SK-N-SH treated with all-trans-retinoic acid at 6 μM for 48 hours (cell line): ENCODE data around the gene MAPK8IP3.

Source experiments
- RARB ChIP-seq: fragments of 250-450 bp; sonication (Bioruptor Pico); IDR thresholded peaks from 2 replicates; pipeline ENCODE4 v1.8.0; 2021; ENCODE audit warnings: mild to moderate bottlenecking, moderate library complexity
- TCF4 ChIP-seq: fragments of 250-450 bp; sonication (Bioruptor Pico); IDR thresholded peaks from 2 replicates; pipeline ENCODE4 v1.8.0; 2021; ENCODE audit warnings: mild to moderate bottlenecking, moderate library complexity, borderline replicate concordance
- ZFP30 ChIP-seq: fragments of 450-650 bp; formaldehyde crosslinking; IDR thresholded peaks from 2 replicates; pipeline ENCODE4 v1.5.0; 2022; ENCODE audit warnings: mild to moderate bottlenecking, moderate library complexity

- TF ChIP-seq ZFP30 (no peak), TCF4 (CRISPR knock-in tag) (no peak), RARB (CRISPR knock-in tag) (no peak)
These were observed 70.1 kb downstream of the MAPK8IP3 start for GRCh38 chr16:1775846-1776671.
